ENCODE measurements around the gene FAM193A.

FAM193A gene

GRCh38 chr4:2626231-2626630 lies 89.8 kb downstream of the FAM193A start:
- no peak for TF ChIP-seq EGR1 (IDR thresholded peaks at IDR 0.05)
- no peak for TF ChIP-seq MAX (IDR thresholded peaks at IDR 0.05)
- no peak for TF ChIP-seq USF1 (IDR thresholded peaks at IDR 0.05)
- no peak for TF ChIP-seq TCF12 (IDR thresholded peaks at IDR 0.05; ENCODE audit: low read depth)
- no peak for TF ChIP-seq ZBTB7A (IDR thresholded peaks at IDR 0.05; ENCODE audit: low read depth)
- no peak for TF ChIP-seq TEAD4 (IDR thresholded peaks at IDR 0.05)
- no peak for TF ChIP-seq EP300 (IDR thresholded peaks at IDR 0.05; ENCODE audit: borderline replicate concordance)
- TF ChIP-seq FOXM1 (IDR thresholded peaks at IDR 0.05; ENCODE audit: borderline replicate concordance, low read depth): no peak

GRCh38 chr4:2630556-2631273 lies 94.3 kb downstream of the FAM193A start:
- TF ChIP-seq ZBTB7A (IDR thresholded peaks at IDR 0.05; ENCODE audit: low read depth) (no peak), CEBPB (IDR thresholded peaks at IDR 0.05) (no peak), REST (IDR thresholded peaks at IDR 0.05; ENCODE audit: low read depth) (no peak), RAD21 (IDR thresholded peaks at IDR 0.05; ENCODE audit: low read depth) (no peak), USF1 (IDR thresholded peaks at IDR 0.05) (no peak), NFIC (IDR thresholded peaks at IDR 0.05) (no peak), TEAD4 (IDR thresholded peaks at IDR 0.05) (no peak), EP300 (IDR thresholded peaks at IDR 0.05; ENCODE audit: borderline replicate concordance) (no peak), MAX (IDR thresholded peaks at IDR 0.05) (no peak), TCF12 (IDR thresholded peaks at IDR 0.05; ENCODE audit: low read depth) (no peak), CREB1 (IDR thresholded peaks at IDR 0.05; ENCODE audit: low read depth) (no peak), YY1 (IDR thresholded peaks at IDR 0.05; ENCODE audit: low read depth) (no peak), FOXM1 (IDR thresholded peaks at IDR 0.05; ENCODE audit: borderline replicate concordance, low read depth) (no peak), EGR1 (IDR thresholded peaks at IDR 0.05) (no peak), TAF1 (IDR thresholded peaks at IDR 0.05; ENCODE audit: low read depth) (no peak)

GRCh38 chr4:2634014-2634413 lies 97.6 kb downstream of the FAM193A start:
- no peak for TF ChIP-seq MAX (IDR thresholded peaks at IDR 0.05)

GRCh38 chr4:2636331-2636730 lies 99.9 kb downstream of the FAM193A start:
- no peak for TF ChIP-seq TAF1 (IDR thresholded peaks at IDR 0.05; ENCODE audit: low read depth)
- TF ChIP-seq ZBTB7A (IDR thresholded peaks at IDR 0.05; ENCODE audit: low read depth): no peak
- no peak for TF ChIP-seq NFIC (IDR thresholded peaks at IDR 0.05)
- no peak for TF ChIP-seq MAX (IDR thresholded peaks at IDR 0.05)
- no peak for TF ChIP-seq TEAD4 (IDR thresholded peaks at IDR 0.05)
- TF ChIP-seq USF1 (IDR thresholded peaks at IDR 0.05): no peak
- no peak for TF ChIP-seq EP300 (IDR thresholded peaks at IDR 0.05; ENCODE audit: borderline replicate concordance)
- TF ChIP-seq CREB1 (IDR thresholded peaks at IDR 0.05; ENCODE audit: low read depth): no peak
- TF ChIP-seq EGR1 (IDR thresholded peaks at IDR 0.05): no peak
- no peak for TF ChIP-seq CEBPB (IDR thresholded peaks at IDR 0.05)
- no peak for TF ChIP-seq REST (IDR thresholded peaks at IDR 0.05; ENCODE audit: low read depth)
- no peak for TF ChIP-seq RAD21 (IDR thresholded peaks at IDR 0.05; ENCODE audit: low read depth)
- TF ChIP-seq FOXM1 (IDR thresholded peaks at IDR 0.05; ENCODE audit: borderline replicate concordance, low read depth): no peak
- TF ChIP-seq YY1 (IDR thresholded peaks at IDR 0.05; ENCODE audit: low read depth): no peak
- TF ChIP-seq TCF12 (IDR thresholded peaks at IDR 0.05; ENCODE audit: low read depth): no peak

- TF ChIP-seq CREB1 (IDR thresholded peaks at IDR 0.05; ENCODE audit: low read depth): no peak
- TF ChIP-seq CEBPB (IDR thresholded peaks at IDR 0.05): no peak
- peak; percentile 42; the same call in 1 of the 2 replicates for TF ChIP-seq MAX (IDR thresholded peaks at IDR 0.05)
- no peak for TF ChIP-seq REST (IDR thresholded peaks at IDR 0.05; ENCODE audit: low read depth)
- TF ChIP-seq TAF1 (IDR thresholded peaks at IDR 0.05; ENCODE audit: low read depth): no peak
- TF ChIP-seq EP300 (IDR thresholded peaks at IDR 0.05; ENCODE audit: borderline replicate concordance): no peak
Observed at GRCh38 chr4:2637956-2638552, 101.6 kb downstream of the FAM193A start.

All from Ishikawa (cell line).